HEK293 (cell line): Measurements from ENCODE around the gene AMZ1.

Source experiments
- CTCF ChIA-PET: fragments of 350-600 bp; formaldehyde crosslinking; extraction: SDS; loops from one replicate; lab custom pipeline; 2021; ENCODE audit warnings: antibody characterized with exemption; lab: Yijun Ruan, JAX
- POLR2A ChIA-PET: fragments of 300-600 bp; formaldehyde crosslinking; extraction: SDS; loops from one replicate; lab custom pipeline; 2020; ENCODE audit warnings: antibody characterized with exemption, inconsistent platforms; lab: Yijun Ruan, JAX
- H3K27ac ChIP-seq: fragments of 200-500 bp; sonication (Bioruptor generic); 2 replicates; pipeline ENCODE4 v1.5.1; 2014; ENCODE audit warnings: low read depth, low read length, control low read depth, inconsistent platforms; ENCODE audit errors: extremely low read depth
- H3K36me3 ChIP-seq, 2 experiments: fragments of 200-500 bp in 1 of 2; sonication (Bioruptor generic) in 1 of 2; 1 replicate in 1 of 2; 2 replicates in 1 of 2; pipeline ENCODE4 v1.5.1; 2014 to 2017; ENCODE audit warnings: inconsistent platforms in 2 of 2, low read length in 2 of 2; ENCODE audit not compliant: control insufficient read depth in 2 of 2, insufficient read depth in 1 of 2
- H3K4me1 ChIP-seq: fragments of 200-500 bp; sonication (Bioruptor generic); 2 replicates; pipeline ENCODE4 v1.5.1; 2014; ENCODE audit warnings: mild to moderate bottlenecking, low read length, inconsistent platforms; ENCODE audit not compliant: control insufficient read depth, insufficient read depth
- H3K4me3 ChIP-seq: 2 replicates; pipeline ENCODE4 v1.5.1; 2011; ENCODE audit warnings: low read depth, mild to moderate bottlenecking, control low read depth, low read length, moderate library complexity
- H3K9me3 ChIP-seq: fragments of 200-500 bp; sonication (Bioruptor generic); 2 replicates; pipeline ENCODE4 v1.5.1; 2014; ENCODE audit warnings: low read depth, low read length, inconsistent platforms; ENCODE audit not compliant: control insufficient read depth, insufficient read depth
- GFI1B ChIP-seq: fragments of 450-650 bp; formaldehyde crosslinking; IDR thresholded peaks from 2 replicates; pipeline ENCODE4 v1.5.1; 2016; ENCODE audit warnings: missing biosample characterization, missing genetic modification characterization
- SCRT2 ChIP-seq: fragments of 450-650 bp; formaldehyde crosslinking; IDR thresholded peaks from 2 replicates; pipeline ENCODE4 v1.5.1; 2016; ENCODE audit warnings: missing biosample characterization, missing genetic modification characterization
- TCF7L2 ChIP-seq: IDR thresholded peaks from 2 replicates; pipeline ENCODE4 v1.6.1; 2011; ENCODE audit warnings: low read depth, mild to moderate bottlenecking, inconsistent platforms, low read length, moderate library complexity, borderline replicate concordance
- ZFP3 ChIP-seq: fragments of 450-650 bp; formaldehyde crosslinking; IDR thresholded peaks from 2 replicates; pipeline ENCODE4 v1.5.1; 2016; ENCODE audit warnings: low read depth, missing biosample characterization, missing genetic modification characterization
- ZNF157 ChIP-seq: fragments of 450-650 bp; formaldehyde crosslinking; IDR thresholded peaks from 2 replicates; pipeline ENCODE4 v1.5.1; 2016; ENCODE audit warnings: missing biosample characterization, missing genetic modification characterization
- ZNF211 ChIP-seq: fragments of 450-650 bp; formaldehyde crosslinking; IDR thresholded peaks from 2 replicates; pipeline ENCODE4 v1.5.1; 2016; ENCODE audit warnings: low read depth, missing biosample characterization, missing genetic modification characterization
- ZNF239 ChIP-seq: fragments of 450-650 bp; formaldehyde crosslinking; IDR thresholded peaks from 2 replicates; pipeline ENCODE4 v1.5.1; 2016; ENCODE audit warnings: missing biosample characterization, missing genetic modification characterization
- ZNF513 ChIP-seq: fragments of 450-650 bp; IDR thresholded peaks from 2 replicates; pipeline ENCODE4 v1.5.1; 2018; ENCODE audit warnings: missing biosample characterization, missing genetic modification characterization
- ZNF521 ChIP-seq: fragments of 450-650 bp; formaldehyde crosslinking; IDR thresholded peaks from 2 replicates; pipeline ENCODE4 v1.5.1; 2017; ENCODE audit warnings: missing biosample characterization, mild to moderate bottlenecking, missing genetic modification characterization
- ZNF530 ChIP-seq: fragments of 450-650 bp; formaldehyde crosslinking; IDR thresholded peaks from 2 replicates; pipeline ENCODE4 v1.5.1; 2016; ENCODE audit warnings: low read depth, missing biosample characterization, missing genetic modification characterization
- ZNF548 ChIP-seq: fragments of 450-650 bp; formaldehyde crosslinking; IDR thresholded peaks from 2 replicates; pipeline ENCODE4 v1.5.1; 2016; ENCODE audit warnings: missing biosample characterization, missing genetic modification characterization
- ZNF596 ChIP-seq: fragments of 450-650 bp; IDR thresholded peaks from 2 replicates; pipeline ENCODE4 v1.5.0; 2018; ENCODE audit warnings: missing biosample characterization, mild to moderate bottlenecking, missing genetic modification characterization, moderate library complexity
- ZNF600 ChIP-seq: fragments of 450-650 bp; formaldehyde crosslinking; IDR thresholded peaks from 2 replicates; pipeline ENCODE4 v1.5.1; 2016; ENCODE audit warnings: missing biosample characterization, missing genetic modification characterization
- ZNF645 ChIP-seq: fragments of 450-650 bp; formaldehyde crosslinking; IDR thresholded peaks from 2 replicates; pipeline ENCODE4; 2016; ENCODE audit warnings: missing biosample characterization, missing genetic modification characterization
- ZSCAN23 ChIP-seq: fragments of 450-650 bp; formaldehyde crosslinking; IDR thresholded peaks from 2 replicates; pipeline ENCODE4 v1.5.1; 2016; ENCODE audit warnings: missing biosample characterization, missing genetic modification characterization
- ZSCAN30 ChIP-seq: fragments of 450-650 bp; IDR thresholded peaks from 2 replicates; pipeline ENCODE4 v1.5.1; 2018; ENCODE audit warnings: missing biosample characterization, mild to moderate bottlenecking, missing genetic modification characterization, moderate library complexity
- TF ChIP-seq, protein P1 (sequence below): IDR thresholded peaks from 2 replicates; pipeline ENCODE4 v1.6.1; 2011; ENCODE audit warnings: mild to moderate bottlenecking, low read depth, low read length, borderline replicate concordance
- TF ChIP-seq, protein P2 (sequence below): fragments of 450-650 bp; formaldehyde crosslinking; IDR thresholded peaks from 2 replicates; pipeline ENCODE4 v1.5.1; 2016; ENCODE audit warnings: missing biosample characterization, missing genetic modification characterization

AMZ1 gene

DNA sequence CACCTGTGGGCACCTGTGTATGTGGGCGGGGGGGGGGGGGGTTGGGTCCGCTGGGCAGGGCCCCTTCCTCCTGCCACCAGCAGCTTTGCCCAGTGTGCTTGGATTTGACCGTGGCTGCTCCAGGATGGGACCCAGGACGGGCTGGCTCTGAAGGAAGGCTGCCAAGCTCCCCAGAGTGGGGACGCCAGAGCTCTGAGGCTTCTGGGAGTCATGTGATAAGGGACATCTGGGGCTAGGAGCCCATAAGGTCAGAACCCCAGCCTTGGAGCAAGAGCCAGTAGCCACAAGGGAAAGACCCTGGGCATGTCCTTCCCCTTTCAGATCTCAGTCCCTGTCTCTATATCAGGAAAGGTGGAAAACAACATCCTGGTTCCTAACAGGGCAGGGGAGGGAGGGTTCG is 21.8 kb upstream of the AMZ1 start:
- Histone ChIP-seq H3K4me3 (no peak overlapping the region), H3K9me3 (no peaks in the 10 kb centered on the region), H3K4me1 (no peaks in the 10 kb centered on the region), H3K27ac (no peak overlapping the region), H3K36me3 (no peaks in the 10 kb centered on the region)
- ChIA-PET CTCF (interaction anchor here (0.6 kb wide), 1 partner anchor 16 kb away, joined by 3 read pairs; no protein-coding TSS in a partner anchor), POLR2A (interaction anchor here (0.5 to 1.2 kb wide), 3 partner anchors 10 to 203 kb away, joined by 3 to 7 read pairs (median 4); partner anchors contain the start of gene TTYH3)
- TF ChIP-seq ZNF211 (tag by site-specific recombination): no peak
- TF ChIP-seq SCRT2 (tag by site-specific recombination): no peak
- TF ChIP-seq, protein P1, sequence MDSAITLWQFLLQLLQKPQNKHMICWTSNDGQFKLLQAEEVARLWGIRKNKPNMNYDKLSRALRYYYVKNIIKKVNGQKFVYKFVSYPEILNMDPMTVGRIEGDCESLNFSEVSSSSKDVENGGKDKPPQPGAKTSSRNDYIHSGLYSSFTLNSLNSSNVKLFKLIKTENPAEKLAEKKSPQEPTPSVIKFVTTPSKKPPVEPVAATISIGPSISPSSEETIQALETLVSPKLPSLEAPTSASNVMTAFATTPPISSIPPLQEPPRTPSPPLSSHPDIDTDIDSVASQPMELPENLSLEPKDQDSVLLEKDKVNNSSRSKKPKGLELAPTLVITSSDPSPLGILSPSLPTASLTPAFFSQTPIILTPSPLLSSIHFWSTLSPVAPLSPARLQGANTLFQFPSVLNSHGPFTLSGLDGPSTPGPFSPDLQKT: no peak
- TF ChIP-seq, protein P2, sequence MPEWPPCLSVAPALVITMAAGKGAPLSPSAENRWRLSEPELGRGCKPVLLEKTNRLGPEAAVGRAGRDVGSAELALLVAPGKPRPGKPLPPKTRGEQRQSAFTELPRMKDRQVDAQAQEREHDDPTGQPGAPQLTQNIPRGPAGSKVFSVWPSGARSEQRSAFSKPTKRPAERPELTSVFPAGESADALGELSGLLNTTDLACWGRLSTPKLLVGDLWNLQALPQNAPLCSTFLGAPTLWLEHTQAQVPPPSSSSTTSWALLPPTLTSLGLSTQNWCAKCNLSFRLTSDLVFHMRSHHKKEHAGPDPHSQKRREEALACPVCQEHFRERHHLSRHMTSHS: no peak
- TF ChIP-seq ZNF239 (tag by site-specific recombination): no peak
- TF ChIP-seq ZNF596 (tag by site-specific recombination): no peak
- TF ChIP-seq ZNF645 (tag by site-specific recombination): no peak
- no peak for TF ChIP-seq ZNF157 (tag by site-specific recombination)
- no peak for TF ChIP-seq ZNF513 (tag by site-specific recombination)
- TF ChIP-seq ZNF548 (tag by site-specific recombination): no peak
- no peak for TF ChIP-seq ZSCAN30
- TF ChIP-seq ZNF521 (tag by site-specific recombination): no peak

GRCh38 chr7:2666588-2667250 is 21.3 kb upstream of the AMZ1 start:
- TF ChIP-seq TCF7L2: no peak
- TF ChIP-seq ZSCAN23 (tag by site-specific recombination): no peak
- no peak for TF ChIP-seq ZNF530
- no peak for TF ChIP-seq ZNF600
- TF ChIP-seq GFI1B (tag by site-specific recombination): no peak
- no peak for TF ChIP-seq ZFP3 (tag by site-specific recombination)
- H3K9me3 ChIP-seq: no peaks in the 10 kb centered on the region
- ChIA-PET CTCF (interaction anchor here (0.6 to 0.9 kb wide), 6 partner anchors 14 to 198 kb away, joined by 3 to 4 read pairs (median 3); no protein-coding TSS in a partner anchor), POLR2A (interaction anchor here (0.6 to 1.2 kb wide), 2 partner anchors 11 to 35 kb away, joined by 3 to 7 read pairs; partner anchors contain the start of gene TTYH3)
- no peak overlapping the region for H3K4me3 ChIP-seq
- H3K27ac ChIP-seq: no peak overlapping the region
- no peaks in the 10 kb centered on the region for H3K4me1 ChIP-seq
- no peaks in the 10 kb centered on the region for H3K36me3 ChIP-seq
